Measurements from ENCODE around the gene ITPRIPL2. TPM values are rescaled to one million over a fixed set of nuclear protein-coding genes. Genes with fewer than 3 reads are reported as not detected.

ITPRIPL2 gene
- total RNA-seq, 1 donor from 2014 or later, result 5.1 TPM

DNA sequence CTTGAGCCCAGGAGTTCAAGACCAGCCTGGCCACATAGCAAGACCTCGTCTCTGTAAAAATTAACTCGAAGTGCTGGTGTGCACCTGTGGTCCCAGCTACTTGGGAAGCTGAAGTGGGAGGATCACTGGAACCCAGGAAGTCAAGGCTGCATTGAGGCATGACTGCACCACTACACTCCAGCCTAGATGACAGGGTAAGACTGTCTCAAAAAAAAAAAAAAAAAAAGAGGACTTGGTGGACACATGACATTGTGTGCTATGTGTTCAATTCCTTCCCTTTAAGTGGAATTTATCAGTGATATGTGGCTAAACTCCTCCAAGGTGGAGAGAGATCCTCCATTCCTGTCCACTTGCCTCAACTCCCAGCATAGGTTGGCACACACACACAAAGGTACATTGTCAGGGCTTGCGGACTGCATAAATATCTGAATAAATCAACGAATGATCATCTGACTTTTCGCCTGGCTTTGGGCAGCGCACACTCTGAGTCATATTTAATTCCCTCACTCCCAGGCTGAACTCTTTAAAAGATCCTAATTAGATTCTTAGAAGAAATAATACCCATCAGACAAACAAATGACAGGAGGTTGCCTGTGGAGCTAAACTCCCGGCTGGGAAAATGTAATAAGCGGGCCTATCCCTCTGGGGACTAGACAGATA lies 29.3 kb downstream of the ITPRIPL2 start:
- DNase-seq, result no peak

DNA sequence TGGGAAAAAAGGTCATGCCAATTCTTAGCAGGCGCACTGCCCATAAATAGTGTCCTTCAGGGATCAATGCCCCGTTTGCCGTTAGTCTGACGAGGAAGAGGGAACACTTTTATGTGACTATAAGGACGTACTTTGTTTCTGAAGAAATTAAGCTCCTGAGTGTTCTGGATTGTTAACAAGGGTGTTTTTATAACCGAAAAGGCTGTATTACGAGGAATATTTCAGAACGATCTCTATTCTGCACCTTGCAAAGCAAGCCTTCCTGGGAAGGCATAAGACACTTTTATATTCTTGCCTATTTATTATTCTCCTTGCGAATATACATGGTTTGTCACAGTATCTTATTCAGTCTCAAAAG lies 29.8 kb downstream of the ITPRIPL2 start:
- no peak for DNase-seq

GRCh38 chr16:19145010-19145409 lies 31.2 kb downstream of the ITPRIPL2 start:
- no peak for DNase-seq

DNA sequence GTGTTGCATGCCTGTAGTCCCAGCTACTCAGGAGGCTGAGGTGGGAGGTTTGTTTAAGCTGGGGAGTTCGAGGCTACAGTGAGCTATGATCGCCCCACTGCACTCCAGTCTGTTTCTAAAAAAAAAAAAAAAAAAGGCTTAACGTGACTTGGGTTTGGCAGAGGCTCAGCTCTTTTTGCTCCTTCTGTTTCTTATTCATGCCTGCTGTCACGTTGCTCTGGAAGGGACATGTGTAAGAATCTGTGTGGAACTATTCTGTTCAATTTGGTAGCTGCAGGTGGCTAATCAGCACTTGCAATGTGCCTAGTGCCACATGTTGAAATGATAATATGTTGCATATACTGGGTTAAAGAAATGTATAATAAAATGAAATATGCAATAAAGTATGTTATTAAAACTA lies 33.4 kb downstream of the ITPRIPL2 start:
- DNase-seq, result no peak

DNA sequence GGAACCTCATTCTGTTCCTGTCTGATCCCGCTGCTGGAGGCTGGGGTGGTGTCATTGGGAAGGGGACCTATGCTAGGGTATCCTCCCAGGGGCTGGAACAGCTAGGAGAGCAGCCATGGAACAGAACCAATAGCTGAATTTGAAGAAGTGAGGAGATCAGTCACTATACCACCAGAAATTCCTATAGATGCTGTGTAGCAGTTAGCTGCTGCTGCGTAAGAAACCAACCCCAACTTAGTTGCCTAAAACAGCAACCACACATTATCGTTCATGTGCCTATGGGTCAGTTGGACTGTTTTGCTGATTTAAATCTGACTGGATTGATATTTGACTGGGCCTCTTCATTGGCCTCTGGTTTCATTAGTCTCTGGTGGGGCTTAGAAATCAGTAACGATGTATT lies 33.9 kb downstream of the ITPRIPL2 start:
- DNase-seq, result no peak

GRCh38 chr16:19148189-19148588 lies 34.4 kb downstream of the ITPRIPL2 start:
- DNase-seq, result no peak

- DNase-seq, result no peak
Observed at GRCh38 chr16:19151310-19151709, 37.5 kb downstream of the ITPRIPL2 start.

GRCh38 chr16:19152042-19152441 lies 38.3 kb downstream of the ITPRIPL2 start:
- no peak for DNase-seq

- no peak for DNase-seq
Observed at GRCh38 chr16:19153876-19154275, 40.1 kb downstream of the ITPRIPL2 start.

DNA sequence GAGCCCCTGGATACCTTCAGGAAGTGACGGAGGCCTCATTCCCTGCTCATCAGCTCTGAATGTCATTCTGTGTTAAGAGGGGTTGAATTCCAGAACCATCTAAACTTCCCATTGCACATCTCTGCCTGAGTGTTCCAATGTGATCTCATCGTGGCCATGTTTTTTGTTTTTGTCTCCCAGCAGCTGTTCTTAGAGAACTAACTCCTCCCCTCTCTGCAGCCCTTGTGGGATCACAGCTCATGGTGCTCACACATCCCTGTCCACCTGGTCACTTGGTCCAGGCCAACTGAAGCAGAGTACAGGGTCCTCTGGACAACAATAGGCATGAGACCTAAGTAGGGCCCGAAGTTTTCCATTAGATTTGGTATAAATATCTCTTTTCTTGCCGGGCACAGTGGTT lies 48.3 kb downstream of the ITPRIPL2 start:
- DNase-seq, result no peak

DNA sequence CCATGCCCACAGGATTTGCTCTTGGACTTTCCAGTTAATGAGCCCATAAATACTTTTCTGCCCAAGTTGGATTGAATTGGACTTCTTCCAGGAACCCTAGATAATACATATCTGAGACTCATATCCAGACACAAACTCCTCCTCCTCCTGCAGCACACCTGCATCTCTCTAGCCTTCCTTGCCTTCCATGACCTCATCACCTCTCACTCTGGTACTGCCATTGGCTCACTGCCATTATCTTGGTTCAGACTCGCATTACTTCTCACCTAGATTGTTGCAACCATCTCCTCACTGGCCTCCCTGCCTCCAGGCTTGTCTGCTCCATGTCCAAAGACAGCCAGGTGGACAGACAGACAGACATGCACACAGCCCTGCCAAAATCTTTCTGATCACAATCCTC lies 49.5 kb downstream of the ITPRIPL2 start:
- DNase-seq, result no peak

GRCh38 chr16:19164285-19164684 lies 50.5 kb downstream of the ITPRIPL2 start:
- no peak for DNase-seq

DNA sequence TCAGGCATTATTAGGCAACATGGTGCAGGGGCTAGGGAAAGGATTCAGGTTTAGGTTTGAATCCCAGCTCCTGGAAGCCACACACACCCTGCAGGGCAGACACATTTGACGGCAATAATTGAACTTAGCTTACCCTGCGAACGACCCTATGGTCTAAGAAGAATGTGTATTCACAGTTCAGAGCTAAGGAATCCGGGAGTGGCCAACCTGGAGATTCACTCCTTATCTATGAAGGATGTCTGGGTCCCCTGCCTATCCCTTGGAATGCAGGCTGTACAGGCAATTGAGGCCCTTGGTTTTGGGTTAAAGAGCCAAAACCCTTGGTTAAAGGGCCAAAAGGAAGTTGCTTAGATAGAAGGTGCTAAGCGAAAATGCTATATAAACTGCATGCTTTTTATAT lies 51.3 kb downstream of the ITPRIPL2 start:
- no peak for DNase-seq

GRCh38 chr16:19166500-19166899 lies 52.7 kb downstream of the ITPRIPL2 start:
- no peak for DNase-seq

DNA sequence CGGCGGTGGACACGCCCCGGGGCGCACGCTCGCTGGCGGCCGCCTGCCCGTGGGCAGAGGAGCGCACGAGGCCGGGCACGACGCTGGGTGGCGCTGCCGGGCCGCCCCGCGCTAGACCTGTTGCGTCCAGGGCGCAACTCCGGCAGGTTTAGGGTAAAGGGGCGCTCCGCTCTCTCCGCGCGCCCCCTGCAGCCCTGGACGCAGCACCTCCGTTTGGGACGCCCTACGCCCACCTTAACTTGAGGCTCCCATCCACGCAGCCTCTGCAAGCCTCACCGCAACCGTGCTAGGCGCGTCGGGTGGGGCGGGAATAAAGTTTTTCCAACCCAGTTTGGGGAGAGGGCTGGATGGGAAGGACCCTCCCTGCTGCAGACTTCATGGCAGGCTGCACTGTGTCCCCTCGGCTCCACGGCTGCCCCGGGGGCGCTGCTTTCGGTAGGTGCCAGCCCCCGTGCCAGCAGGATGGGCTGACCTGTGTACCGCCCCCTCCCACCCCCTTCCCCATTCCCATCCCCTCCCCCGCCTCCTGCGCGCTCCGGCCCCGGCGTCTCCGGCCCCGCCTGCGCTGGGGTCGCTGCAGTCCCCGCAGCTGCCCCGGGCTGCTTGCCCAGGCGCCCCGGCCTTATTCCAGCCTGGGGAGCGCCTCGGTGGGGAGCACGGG lies 54.1 kb downstream of the ITPRIPL2 start, which contains the start of gene SYT17:
SYT17 (plus strand) TSS at position 531 of the 661 bp plus-strand sequence. CDS start 407 bp downstream, outside the sequence.
- peak; percentile 27 for DNase-seq

DNA sequence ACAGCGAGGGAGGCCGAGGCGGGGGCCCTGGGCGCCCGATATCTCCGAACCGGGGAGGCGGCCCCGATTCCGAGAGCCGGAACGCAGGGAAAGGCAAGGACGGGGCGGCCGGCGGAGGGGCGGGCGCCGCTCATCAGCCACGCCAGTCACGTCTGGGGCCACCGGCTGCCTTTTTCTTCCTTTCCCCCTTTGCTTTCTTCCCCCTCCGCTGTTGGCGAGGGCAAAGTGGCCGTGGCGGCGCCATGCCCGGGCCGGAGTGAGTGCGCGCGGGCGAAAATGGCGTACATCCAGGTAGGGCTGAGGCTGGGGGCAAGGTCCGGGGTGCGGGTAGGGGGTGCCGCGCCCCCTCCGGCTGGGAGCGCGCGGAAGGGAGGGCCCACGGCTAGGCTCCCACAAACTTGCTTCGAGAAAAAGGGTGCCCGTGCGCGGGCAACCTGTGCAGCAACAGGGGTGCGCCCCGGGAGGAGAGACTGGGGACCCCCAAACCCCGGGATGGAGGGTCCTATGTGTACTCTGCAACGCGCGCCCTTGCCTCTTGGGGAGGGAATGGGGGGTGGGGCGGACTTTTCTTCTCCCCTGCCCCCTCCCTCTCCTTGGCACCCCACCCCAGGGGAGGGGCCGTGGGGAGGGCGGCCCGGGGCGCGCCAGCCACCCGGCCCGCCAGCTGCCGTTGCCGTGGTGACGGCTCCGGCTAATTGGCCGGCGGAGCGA lies 54.8 kb downstream of the ITPRIPL2 start:
- DNase-seq, result no peak

GRCh38 chr16:19169082-19169639 lies 55.4 kb downstream of the ITPRIPL2 start:
- DNase-seq, result no peak

DNA sequence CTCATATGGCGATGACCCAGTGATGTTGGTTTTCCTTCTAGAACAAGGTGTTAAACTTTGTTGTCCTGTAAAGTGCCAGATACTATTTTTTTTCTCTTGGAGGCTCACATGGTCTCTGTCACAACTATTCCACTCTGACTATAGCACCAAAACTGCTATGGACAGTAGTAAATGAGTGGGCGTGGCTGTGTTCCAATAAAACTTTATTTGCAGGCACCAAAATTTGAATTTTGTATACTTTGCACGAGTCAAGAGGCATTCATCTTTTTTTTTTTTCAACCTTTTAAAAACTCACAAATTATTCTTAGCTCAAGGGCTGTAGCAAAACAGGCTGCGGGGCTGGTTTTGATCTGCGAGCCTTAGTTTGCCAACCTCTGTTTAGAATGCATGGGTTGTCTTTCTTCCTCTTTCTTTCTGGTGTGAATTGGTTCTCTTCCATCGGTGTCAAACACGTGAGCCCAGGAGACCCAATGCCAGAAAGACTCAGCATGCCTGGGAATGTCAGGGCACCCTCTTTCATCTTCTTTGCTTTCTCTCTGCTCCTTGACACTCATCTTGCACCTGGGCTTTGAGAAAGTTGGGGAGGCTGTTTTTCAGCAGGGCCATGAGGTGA lies 56.4 kb downstream of the ITPRIPL2 start:
- DNase-seq, result no peak

Measured in occipital lobe (tissue), 2 donors.